ENCODE measurements around the gene FRMD4B.

GRCh38 chr3:69304396-69304795 is 81.5 kb downstream of the FRMD4B start:
- TF ChIP-seq POLR2A (IDR thresholded peaks at IDR 0.05; ENCODE audit: low read depth, low read length) (no peak), HDAC6 (IDR thresholded peaks at IDR 0.05; ENCODE audit: unreplicated experiment) (no peak), CTCF (IDR thresholded peaks at IDR 0.05 in 2 of 3, conservative IDR thresholded peaks at IDR 0.05 in 1 of 3; ENCODE audit: control insufficient read depth in 2 of 3, extremely low read depth in 1 of 3, insufficient read depth in 1 of 3, low read depth in 3 of 3, low read length in 3 of 3) (no peak), MAX (IDR thresholded peaks at IDR 0.05; ENCODE audit: low read depth, low read length) (no peak), SMC3 (IDR thresholded peaks at IDR 0.05; ENCODE audit: borderline replicate concordance, low read length) (no peak), TAF1 (IDR thresholded peaks at IDR 0.05; ENCODE audit: borderline replicate concordance, low read depth, low read length) (no peak), SIN3A (IDR thresholded peaks at IDR 0.05; ENCODE audit: low read depth, low read length) (no peak), REST (IDR thresholded peaks at IDR 0.05; ENCODE audit: low read depth, low read length) (no peak), RAD21 (IDR thresholded peaks at IDR 0.05; ENCODE audit: insufficient read depth, low read depth, low read length) (no peak), CBX5 (IDR thresholded peaks at IDR 0.05; ENCODE audit: low read depth) (no peak), ZBTB11 (CRISPR knock-in tag; IDR thresholded peaks at IDR 0.05) (no peak), FOXM1 (IDR thresholded peaks at IDR 0.05; ENCODE audit: low read depth, low read length) (no peak)
